HL-60 (cell line): ENCODE measurements around the gene TMEM244.

Experiments used
- CTCF ChIP-seq: IDR thresholded peaks from one replicate; pipeline ENCODE4 v1.5.1; 2011; ENCODE audit warnings: low read length, control low read depth, inconsistent platforms; ENCODE audit not compliant: insufficient read depth
- REST ChIP-seq: IDR thresholded peaks from 2 replicates; pipeline ENCODE4 v1.6.1; 2012; ENCODE audit warnings: low read depth; ENCODE audit not compliant: insufficient replicate concordance
- SPI1 ChIP-seq: IDR thresholded peaks from 2 replicates; pipeline ENCODE4 v1.6.1; 2012; ENCODE audit warnings: low read depth, mild to moderate bottlenecking, borderline replicate concordance

- TF ChIP-seq CTCF (no peak), REST (no peak), SPI1 (no peak)
Measured at GRCh38 chr6:129818251-129818650, 42.9 kb downstream of the TMEM244 start.
